Mammary epithelial cell (primary cell): ENCODE results near the gene AGMAT.

Source experiments
- CTCF ChIP-seq, 2 donors: IDR thresholded peaks in 1 of 2; conservative IDR thresholded peaks in 1 of 2; 2 replicates each; pipeline ENCODE4 v1.5.1; 2011 to 2012; ENCODE audit warnings: inconsistent platforms in 2 of 2, low read length in 2 of 2, mild to moderate bottlenecking in 2 of 2, control low read depth in 1 of 2, low read depth in 1 of 2; ENCODE audit not compliant: insufficient read depth in 1 of 2; ENCODE audit errors: extremely low read depth in 1 of 2
- EZH2 ChIP-seq: IDR thresholded peaks from 2 replicates; pipeline ENCODE4 v1.6.1; 2012; ENCODE audit warnings: low read length, inconsistent platforms, borderline replicate concordance

DNA sequence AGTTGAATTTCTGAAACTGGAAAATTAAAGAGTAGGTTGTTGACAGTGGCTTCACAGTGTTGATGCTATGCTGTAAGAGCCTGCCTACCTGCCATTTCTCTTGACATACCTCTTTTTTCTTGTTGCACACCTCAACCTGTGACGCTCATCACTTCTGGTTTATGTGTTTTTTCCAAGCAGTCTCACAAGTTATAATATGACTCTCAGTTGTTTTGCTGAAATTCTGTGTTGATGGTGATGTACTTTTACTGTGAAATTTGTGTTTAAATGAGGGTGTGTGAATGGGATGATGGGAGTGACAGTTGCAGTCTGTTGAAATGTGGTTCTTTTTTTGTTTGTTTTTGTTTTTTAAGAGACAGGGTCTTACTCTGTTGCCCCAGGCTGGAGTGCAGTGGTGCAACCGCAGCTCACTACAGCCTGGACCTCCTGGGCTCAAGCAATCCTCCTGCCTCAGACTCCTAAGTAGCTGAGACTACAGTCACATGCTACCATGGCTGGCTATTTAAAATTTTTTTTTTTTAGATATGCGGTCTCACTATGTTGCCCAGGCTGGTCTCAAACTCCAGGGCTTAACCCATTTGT is 39.4 kb upstream of the AGMAT start:
- TF ChIP-seq CTCF (conservative IDR thresholded peaks at IDR 0.05 in 1 of 2, IDR thresholded peaks at IDR 0.05 in 1 of 2; ENCODE audit: extremely low read depth in 1 of 2, insufficient read depth in 1 of 2, low read depth in 1 of 2, low read length in 2 of 2) (no peak), EZH2 (no peak)
